HG02642 (cell line): Measurements from ENCODE around the gene PM20D1.
"Not testable (repeated sequence)": the region's sequence is repeated elsewhere in the genome, so short reads cannot be mapped to it uniquely, and the experiment has no call there.

Experiments used
- ATAC-seq: cut with Tn5 transposase; IDR thresholded peaks from one replicate; pipeline ENCODE4 v1.9.1; 2021; ENCODE audit warnings: mild to moderate bottlenecking; ENCODE audit not compliant: unreplicated experiment, poor library complexity

PM20D1 gene

GRCh38 chr1:205849619-205850355 lies at the start of gene PM20D1:
Gene PM20D1, minus strand, starts transcription at chr1:205850132. Its CDS starts 60 bp downstream, at chr1:205850072.
- peak; percentile 99 for ATAC-seq

- no peak for ATAC-seq
These were observed 46.4 kb upstream of the PM20D1 start for GRCh38 chr1:205896351-205896750.

GRCh38 chr1:205894119-205894518 lies 44.2 kb upstream of the PM20D1 start:
- ATAC-seq: not testable (repeated sequence)

- ATAC-seq: not testable (repeated sequence)
These were observed 42.2 kb upstream of the PM20D1 start for GRCh38 chr1:205892175-205892574.

- ATAC-seq: not testable (repeated sequence)
These were observed 41.5 kb upstream of the PM20D1 start for GRCh38 chr1:205891481-205891880.

GRCh38 chr1:205890631-205891030 lies 40.7 kb upstream of the PM20D1 start:
- not testable (repeated sequence) for ATAC-seq

- not testable (repeated sequence) for ATAC-seq
These were observed 39.8 kb upstream of the PM20D1 start for GRCh38 chr1:205889706-205890105.

- not testable (repeated sequence) for ATAC-seq
These were observed 39.1 kb upstream of the PM20D1 start for GRCh38 chr1:205889006-205889405.

GRCh38 chr1:205883792-205884191 lies 33.9 kb upstream of the PM20D1 start:
- ATAC-seq: no peak

GRCh38 chr1:205880923-205881322 lies 31.0 kb upstream of the PM20D1 start:
- no peak for ATAC-seq

- ATAC-seq: no peak
These were observed 30.0 kb upstream of the PM20D1 start for GRCh38 chr1:205879974-205880373.

GRCh38 chr1:205878026-205878425 lies 28.1 kb upstream of the PM20D1 start:
- no peak for ATAC-seq

- not testable (repeated sequence) for ATAC-seq
These were observed 23.2 kb upstream of the PM20D1 start for GRCh38 chr1:205873148-205873547.

GRCh38 chr1:205870236-205870635 lies 20.3 kb upstream of the PM20D1 start:
- ATAC-seq: no peak

GRCh38 chr1:205861540-205861939 lies 11.6 kb upstream of the PM20D1 start:
- ATAC-seq: no peak

GRCh38 chr1:205858141-205858961 lies 8.4 kb upstream of the PM20D1 start:
- ATAC-seq: no peak

GRCh38 chr1:205857501-205857900 lies 7.6 kb upstream of the PM20D1 start:
- ATAC-seq: not testable (repeated sequence)

GRCh38 chr1:205856433-205856832 lies 6.5 kb upstream of the PM20D1 start:
- no peak for ATAC-seq

GRCh38 chr1:205852969-205853368 lies 3.0 kb upstream of the PM20D1 start:
- ATAC-seq: no peak

GRCh38 chr1:205851993-205852392 lies 2.1 kb upstream of the PM20D1 start:
- no peak for ATAC-seq
